GM12872 (cell line): ENCODE measurements around the gene FCSK.

Experiments
- CTCF ChIP-seq: IDR thresholded peaks from 3 replicates; pipeline ENCODE4 v1.5.1; 2011; ENCODE audit warnings: low read depth, mild to moderate bottlenecking, low read length, moderate library complexity; ENCODE audit not compliant: insufficient read depth

The FCSK gene

DNA sequence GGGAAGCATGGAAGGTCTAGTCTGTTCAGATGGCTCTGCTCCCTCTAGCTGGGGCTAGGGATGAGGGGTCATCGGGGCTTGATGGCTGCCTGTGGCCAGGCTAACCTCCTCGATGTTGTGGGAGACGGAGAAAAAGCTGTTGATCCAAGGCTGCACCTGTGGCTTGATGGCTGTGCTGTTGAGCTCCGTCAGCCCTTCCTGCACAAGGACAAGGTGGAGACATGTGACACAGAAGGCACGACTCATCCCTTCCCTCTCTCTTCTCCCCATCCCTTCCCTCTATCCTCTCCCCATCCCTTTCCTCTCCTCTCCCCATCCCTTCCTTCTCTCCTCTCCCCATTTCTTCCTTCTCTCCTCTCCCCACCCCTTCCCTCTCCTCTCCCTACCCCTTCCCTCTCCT lies 28.2 kb downstream of the FCSK start:
- TF ChIP-seq CTCF = no peak

- no peak for TF ChIP-seq CTCF
These were observed 29.0 kb downstream of the FCSK start for GRCh38 chr16:70483426-70483825.

- no peak for TF ChIP-seq CTCF
These were observed 30.5 kb downstream of the FCSK start for GRCh38 chr16:70484867-70485266.

DNA sequence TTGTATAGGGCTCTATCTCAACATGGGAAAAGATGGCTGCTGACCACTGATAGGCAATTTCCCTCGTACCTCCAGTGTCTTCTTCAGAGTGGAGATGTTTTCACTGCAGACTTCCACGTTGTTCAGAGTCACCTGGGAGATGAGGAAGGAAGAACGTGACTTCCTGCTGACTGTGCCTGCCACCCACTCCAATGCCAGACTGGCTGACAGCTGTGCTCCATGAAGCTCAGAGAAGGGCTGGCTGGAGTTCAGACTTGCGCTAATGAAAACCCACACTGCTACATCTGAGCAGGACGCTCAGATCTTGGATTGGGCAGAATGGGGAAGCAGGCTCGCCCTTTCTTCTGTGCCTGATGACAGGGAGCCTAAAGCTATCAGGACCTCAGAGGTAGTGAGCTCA lies 35.9 kb downstream of the FCSK start:
- TF ChIP-seq CTCF = no peak

GRCh38 chr16:70493802-70494201 lies 39.4 kb downstream of the FCSK start:
- TF ChIP-seq CTCF = no peak

GRCh38 chr16:70494202-70494770 lies 39.9 kb downstream of the FCSK start:
- no peak for TF ChIP-seq CTCF

DNA sequence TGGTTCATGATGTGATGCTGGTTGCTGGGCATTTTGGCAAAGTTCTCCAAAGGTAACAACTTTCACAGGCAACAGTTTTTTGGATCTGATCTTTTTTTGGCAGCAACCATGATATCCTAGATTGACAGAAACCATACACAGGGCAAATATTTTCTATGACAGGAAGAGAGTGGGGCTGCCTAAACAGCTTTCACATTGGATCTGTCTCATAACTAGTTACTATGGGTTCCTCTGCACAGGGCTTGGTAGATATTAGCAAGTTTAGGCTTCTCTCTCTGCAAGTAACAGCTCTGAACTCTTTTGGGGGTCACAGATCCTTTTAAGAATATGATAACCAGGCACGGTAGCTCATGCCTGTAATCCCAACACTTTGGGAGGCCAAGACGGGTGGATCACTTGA lies 40.4 kb downstream of the FCSK start:
- no peak for TF ChIP-seq CTCF
